Islet precursor cell (in vitro differentiated cells): ENCODE data around the gene EPB41L4B.
"Not testable (repeated sequence)": the region's sequence is repeated elsewhere in the genome, so short reads cannot be mapped to it uniquely, and the experiment has no call there.

Experiments used
- DNase-seq: peaks from one replicate; pipeline ENCODE4 v3.0.0-alpha.2; 2018

Gene EPB41L4B

GRCh38 chr9:109320742-109321448 is at the start of gene EPB41L4B:
TSS of gene EPB41L4B (minus strand) at chr9:109321059. CDS start at chr9:109320446, 613 bp downstream.
- DNase-seq: peak; percentile 96

GRCh38 chr9:109369285-109369684 is 48.4 kb upstream of the EPB41L4B start:
- no peak for DNase-seq

- no peak for DNase-seq
Observed at GRCh38 chr9:109360771-109361170, 39.9 kb upstream of the EPB41L4B start.

GRCh38 chr9:109358968-109359603 is 38.2 kb upstream of the EPB41L4B start:
- not testable (repeated sequence) for DNase-seq

- DNase-seq: peak; percentile 77
Observed at GRCh38 chr9:109355564-109356297, 34.9 kb upstream of the EPB41L4B start.

GRCh38 chr9:109354190-109354589 is 33.3 kb upstream of the EPB41L4B start:
- no peak for DNase-seq

GRCh38 chr9:109351032-109351431 is 30.2 kb upstream of the EPB41L4B start:
- DNase-seq: no peak

- DNase-seq: no peak
Observed at GRCh38 chr9:109349421-109349846, 28.6 kb upstream of the EPB41L4B start.

- no peak for DNase-seq
Observed at GRCh38 chr9:109346904-109347303, 26.0 kb upstream of the EPB41L4B start.

- DNase-seq: no peak
Observed at GRCh38 chr9:109344866-109345265, 24.0 kb upstream of the EPB41L4B start.

- no peak for DNase-seq
Observed at GRCh38 chr9:109342878-109343277, 22.0 kb upstream of the EPB41L4B start.

- DNase-seq: no peak
Observed at GRCh38 chr9:109341561-109341960, 20.7 kb upstream of the EPB41L4B start.

- DNase-seq: not testable (repeated sequence)
Observed at GRCh38 chr9:109340979-109341378, 20.1 kb upstream of the EPB41L4B start.

GRCh38 chr9:109336409-109336808 is 15.6 kb upstream of the EPB41L4B start:
- DNase-seq: no peak

- no peak for DNase-seq
Observed at GRCh38 chr9:109335929-109336328, 15.1 kb upstream of the EPB41L4B start.

- DNase-seq: no peak
Observed at GRCh38 chr9:109335121-109335520, 14.3 kb upstream of the EPB41L4B start.

- DNase-seq: no peak
Observed at GRCh38 chr9:109331353-109331752, 10.5 kb upstream of the EPB41L4B start.

GRCh38 chr9:109329638-109330258 is 8.9 kb upstream of the EPB41L4B start:
- DNase-seq: peak; percentile 75

- DNase-seq: no peak
Observed at GRCh38 chr9:109328978-109329637, 8.2 kb upstream of the EPB41L4B start.

- no peak for DNase-seq
Observed at GRCh38 chr9:109325089-109325488, 4.2 kb upstream of the EPB41L4B start.

- DNase-seq: no peak
Observed at GRCh38 chr9:109323771-109324170, 2.9 kb upstream of the EPB41L4B start.

GRCh38 chr9:109321727-109322126 is 868 bp upstream of the EPB41L4B start:
- no peak for DNase-seq

GRCh38 chr9:109320331-109320741 is 523 bp downstream of the EPB41L4B start:
- DNase-seq: no peak
